HFFc6 (cell line): ENCODE data around the gene XIRP1. TPM values are rescaled to one million over a fixed set of nuclear protein-coding genes. Genes with fewer than 3 reads are reported as not detected.

ENCODE experiments used
- DNase-seq: peaks from one replicate; pipeline ENCODE4 v3.0.0-alpha.2; 2018
- H3K27ac Mint-ChIP-seq: 2 replicates; pipeline ENCODE4 v1.8.0; 2020; ENCODE audit warnings: mild to moderate bottlenecking, mixed read lengths
- H3K27me3 Mint-ChIP-seq: 2 replicates; pipeline ENCODE4 v1.8.0; 2021; ENCODE audit warnings: mild to moderate bottlenecking, moderate library complexity, mixed read lengths; ENCODE audit not compliant: insufficient read depth
- H3K36me3 Mint-ChIP-seq: 2 replicates; pipeline ENCODE4 v1.8.0; 2021; ENCODE audit warnings: low read depth, mixed read lengths
- H3K4me1 Mint-ChIP-seq: 2 replicates; pipeline ENCODE4 v1.8.0; 2020; ENCODE audit warnings: low read depth, mixed read lengths
- H3K4me3 Mint-ChIP-seq: 2 replicates; pipeline ENCODE4 v1.8.0; 2020; ENCODE audit warnings: mild to moderate bottlenecking, moderate library complexity, mixed read lengths
- H3K9me3 Mint-ChIP-seq: 2 replicates; pipeline ENCODE4 v1.8.0; 2020; ENCODE audit warnings: mild to moderate bottlenecking, mixed read lengths
- CTCF ChIP-seq: fragments of 200-600 bp; sonication (generic); IDR thresholded peaks from 2 replicates; pipeline ENCODE4 v1.5.0; 2021; ENCODE audit warnings: antibody characterized with exemption, mild to moderate bottlenecking
- total RNA-seq, 6 experiments: library from RNA; stranded (reverse); fragmentation: NEBNext Ultra II Directional; extraction: Animal tissue kit (Norgen Biotek cat#: 25700); gene quantifications; 2 replicates in 1 of 6; 3 replicates in 5 of 6; pipeline ENCODE4 v1.2.3, GENCODE V29; 2021

Gene XIRP1
- total RNA-seq, 6 experiments from 2014 or later, result not detected

- H3K27ac Mint-ChIP-seq, result peak overlapping the region; percentile 98
- peak overlapping the region; percentile 95 for H3K4me3 Mint-ChIP-seq
- peaks cover 76% of the 10 kb centered on the region for H3K4me1 Mint-ChIP-seq
- DNase-seq, result peak; percentile 99
- H3K27me3 Mint-ChIP-seq, result peaks cover 9% of the 10 kb centered on the region
- peaks cover 11% of the 10 kb centered on the region for H3K36me3 Mint-ChIP-seq
- no peaks in the 10 kb centered on the region for H3K9me3 Mint-ChIP-seq
- no peak for TF ChIP-seq CTCF
Observed at GRCh38 chr3:39146611-39147591, 45.5 kb downstream of the XIRP1 start.

GRCh38 chr3:39146083-39146501 lies 46.3 kb downstream of the XIRP1 start:
- Mint-ChIP-seq H3K27ac (peak overlapping the region; percentile 98), H3K4me1 (peaks cover 76% of the 10 kb centered on the region), H3K9me3 (no peaks in the 10 kb centered on the region), H3K27me3 (peaks cover 9% of the 10 kb centered on the region), H3K36me3 (peaks cover 11% of the 10 kb centered on the region), H3K4me3 (peak overlapping the region; percentile 51; the same call in 1 of the 2 replicates)
- no peak for TF ChIP-seq CTCF
- no peak for DNase-seq

DNA sequence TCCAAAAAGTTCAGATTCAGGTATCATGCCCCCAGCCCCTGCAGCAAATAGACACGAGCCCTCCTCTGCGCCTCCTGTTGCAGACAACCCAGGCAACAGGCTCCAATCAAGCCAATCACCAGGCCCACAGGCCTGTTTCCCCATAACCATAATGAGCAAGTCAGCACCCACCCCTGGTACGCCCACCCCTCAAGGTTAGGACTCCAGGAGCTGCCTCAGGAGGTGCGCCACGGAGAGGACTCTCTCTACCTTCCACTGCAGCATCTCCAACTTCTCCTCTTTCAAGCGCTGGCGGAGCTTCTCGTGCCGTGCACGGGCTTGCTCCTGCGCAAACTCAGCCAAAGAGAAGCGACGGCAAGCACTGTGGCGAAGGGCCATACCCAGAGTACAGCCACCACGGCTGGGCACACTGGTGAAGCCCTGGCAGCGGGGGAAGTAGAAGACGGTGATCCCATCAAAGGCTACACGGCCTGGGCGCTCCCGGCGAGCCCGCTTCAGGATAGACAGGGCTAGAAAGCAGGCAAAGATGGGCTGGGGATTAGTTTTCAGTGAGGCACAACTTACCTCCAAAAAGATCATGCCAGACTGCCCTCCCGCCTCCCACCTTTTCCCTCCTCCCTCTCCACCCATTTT lies 47.5 kb downstream of the XIRP1 start:
- TF ChIP-seq CTCF, result no peak
- peaks cover 11% of the 10 kb centered on the region for H3K27me3 Mint-ChIP-seq
- H3K36me3 Mint-ChIP-seq, result peaks cover 21% of the 10 kb centered on the region
- no peak overlapping the region for H3K4me3 Mint-ChIP-seq
- no peaks in the 10 kb centered on the region for H3K9me3 Mint-ChIP-seq
- peaks cover 76% of the 10 kb centered on the region for H3K4me1 Mint-ChIP-seq
- DNase-seq, result no peak
- H3K27ac Mint-ChIP-seq, result peak overlapping the region; percentile 27; the same call in 1 of the 2 replicates

DNA sequence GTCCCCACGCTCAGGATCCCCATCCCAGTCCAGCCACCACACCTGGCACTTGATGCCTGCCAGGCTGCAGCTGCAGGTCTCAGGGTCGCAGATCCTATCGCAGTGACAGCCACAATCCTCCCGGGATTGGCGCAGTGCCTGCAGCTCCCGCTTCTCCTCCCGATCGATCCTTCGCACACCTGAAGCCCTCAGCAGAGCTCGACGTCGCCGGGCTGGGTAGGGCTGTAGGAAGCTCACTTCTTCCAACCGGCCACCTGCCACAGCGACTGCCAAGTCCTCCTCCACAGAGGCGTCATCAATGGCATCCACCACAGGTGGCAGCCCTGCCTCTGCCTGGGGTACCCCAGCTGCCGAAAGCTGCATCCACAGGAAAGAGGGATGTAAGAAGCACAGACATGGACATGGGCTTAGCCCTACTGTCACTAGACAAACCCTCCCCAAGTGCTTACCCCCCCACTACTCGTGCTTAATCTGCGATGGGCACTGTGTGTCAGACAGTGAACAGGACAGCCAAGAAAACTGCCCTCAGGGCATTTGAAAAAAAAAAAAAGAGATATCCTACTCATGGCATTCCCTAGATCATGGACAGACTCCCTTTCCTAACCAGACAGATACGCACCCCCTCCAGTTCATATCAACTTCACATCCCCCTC lies 48.2 kb downstream of the XIRP1 start:
- TF ChIP-seq CTCF, result no peak
- no peak for DNase-seq
- Mint-ChIP-seq H3K27ac (peak overlapping the region; percentile 27; the same call in 1 of the 2 replicates), H3K4me1 (peaks cover 76% of the 10 kb centered on the region), H3K36me3 (peaks cover 21% of the 10 kb centered on the region), H3K9me3 (no peaks in the 10 kb centered on the region), H3K4me3 (no peak overlapping the region), H3K27me3 (peaks cover 11% of the 10 kb centered on the region)

DNA sequence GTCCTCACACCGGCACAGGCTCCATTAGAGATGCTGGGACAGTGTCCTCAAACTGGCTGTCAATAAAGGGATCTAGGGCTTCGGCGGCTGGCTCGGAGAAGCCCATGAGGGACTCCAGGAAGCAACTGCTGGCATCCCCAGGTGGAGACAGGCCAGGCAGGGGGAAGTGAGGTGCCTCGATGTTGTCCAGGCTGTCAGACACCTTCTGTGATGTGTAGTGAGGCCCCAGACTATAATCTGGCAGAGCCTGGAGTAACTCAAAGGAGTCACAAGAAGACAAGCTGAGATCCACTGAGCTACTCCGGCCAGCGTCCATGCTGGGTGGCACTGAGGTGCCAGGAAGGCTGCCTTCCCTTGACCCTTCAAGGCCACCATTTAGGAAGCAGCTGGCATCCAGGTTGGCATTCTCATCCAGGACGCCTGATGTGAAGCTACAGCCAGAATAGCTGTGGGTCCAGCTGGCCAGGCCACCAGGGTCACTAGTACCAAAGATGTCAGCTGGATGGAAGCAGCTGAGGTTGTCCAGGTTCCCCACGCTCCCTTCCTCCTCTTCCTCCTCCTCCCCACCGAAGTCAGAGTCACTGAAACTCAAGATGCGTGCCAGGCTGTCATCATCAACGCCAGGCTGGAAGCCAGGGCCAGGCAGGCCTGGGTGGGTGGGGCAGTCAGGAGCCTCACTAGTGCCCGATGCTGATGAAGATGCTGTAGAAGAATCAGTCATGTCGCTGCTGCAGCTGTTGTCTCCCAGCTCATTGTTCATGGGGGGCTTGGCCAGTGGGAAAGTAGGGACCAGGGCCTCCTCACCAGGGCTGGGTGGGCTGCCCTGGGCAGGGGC lies 49.1 kb downstream of the XIRP1 start:
- Mint-ChIP-seq H3K27me3 (peaks cover 11% of the 10 kb centered on the region), H3K4me1 (peaks cover 75% of the 10 kb centered on the region), H3K27ac (no peak overlapping the region; the same call in 1 of the 2 replicates), H3K4me3 (no peak overlapping the region), H3K36me3 (peaks cover 25% of the 10 kb centered on the region), H3K9me3 (no peaks in the 10 kb centered on the region)
- no peak for TF ChIP-seq CTCF
- no peak for DNase-seq
